Measurements from ENCODE around the gene CRYBG2. TPM values are rescaled to one million over a fixed set of nuclear protein-coding genes. Genes with fewer than 3 reads are reported as not detected.

The CRYBG2 gene
- total and polyA plus RNA-seq, 2 of the 8 experiments (the other 6 are each of a cell fraction or from before 2014, with no cell fraction given) = 14.2 to 17.0 TPM

- TF ChIP-seq NRF1 (IDR thresholded peaks at IDR 0.05; ENCODE audit: low read depth, low read length) (no peak), SIRT6 (IDR thresholded peaks at IDR 0.05; ENCODE audit: low read length) (no peak), RXRA (IDR thresholded peaks at IDR 0.05; ENCODE audit: insufficient read depth, low read depth, low read length) (no peak), JUND (IDR thresholded peaks at IDR 0.05; ENCODE audit: low read length) (no peak), MAX (IDR thresholded peaks at IDR 0.05) (no peak)
Observed at GRCh38 chr1:26317612-26318337, 36.2 kb downstream of the CRYBG2 start, which contains the start of gene CD52 (continued).
